Kidney (tissue), 14 donors: Measurements from ENCODE around the gene XIST. TPM values are rescaled to one million over a fixed set of nuclear protein-coding genes. Genes with fewer than 3 reads are reported as not detected.
A peak's percentile ranks its signal among the peaks of the same experiment; 100 is the strongest.

Experiments used
- DNase-seq, 5 donors: peaks; one replicate each; pipeline ENCODE4 v3.0.0-alpha.2; 2013 to 2020
- FAIRE-seq: peaks from 2 replicates; lab custom pipeline; 2012; peaks lifted over from hg19 to GRCh38; lab: Jason Lieb, UNC
- H3K27ac ChIP-seq, 2 donors: one replicate each; pipeline ENCODE4 v1.7.0; 2013; ENCODE audit warnings: low read depth in 2 of 2, low read length in 2 of 2, inconsistent platforms in 1 of 2
- H3K27me3 ChIP-seq: one replicate; pipeline ENCODE4 v1.7.1; 2013; ENCODE audit warnings: low read length, inconsistent platforms; ENCODE audit not compliant: control insufficient read depth, insufficient read depth
- H3K36me3 ChIP-seq, 3 donors: one replicate each; pipeline versions ENCODE4 v1.7.0 to v1.7.1; 2013; ENCODE audit warnings: low read length in 3 of 3, control low read depth in 1 of 3, inconsistent platforms in 1 of 3; ENCODE audit not compliant: insufficient read depth in 3 of 3, control insufficient read depth in 2 of 3
- H3K4me1 ChIP-seq, 3 donors: one replicate each; pipeline versions ENCODE4 v1.7.0 to v1.7.1; 2013; ENCODE audit warnings: low read length in 3 of 3, inconsistent platforms in 1 of 3, low read depth in 1 of 3; ENCODE audit not compliant: control insufficient read depth in 2 of 3, insufficient read depth in 2 of 3
- H3K4me3 ChIP-seq, 3 donors: one replicate each; pipeline versions ENCODE4 v1.7.0 to v1.8.1; 2013; ENCODE audit warnings: low read length in 3 of 3, control low read depth in 1 of 3, inconsistent platforms in 1 of 3
- H3K9ac ChIP-seq, 3 donors: one replicate each; pipeline versions ENCODE4 v1.7.0 to v1.7.1; 2013; ENCODE audit warnings: low read length in 3 of 3, control low read depth in 1 of 3, inconsistent platforms in 1 of 3
- H3K9me3 ChIP-seq, 3 donors: one replicate each; pipeline versions ENCODE4 v1.7.0 to v1.7.1; 2013; ENCODE audit warnings: low read length in 3 of 3, control low read depth in 1 of 3, inconsistent platforms in 1 of 3; ENCODE audit not compliant: control insufficient read depth in 2 of 3, insufficient read depth in 1 of 3
- CTCF ChIP-seq: IDR thresholded peaks from 3 replicates; pipeline ENCODE4 v1.5.1; 2012; ENCODE audit warnings: mild to moderate bottlenecking, moderate library complexity, borderline replicate concordance; ENCODE audit not compliant: insufficient read depth; ENCODE audit errors: extremely low read depth
- intact Hi-C: fragments of 100-400 bp; cut with DNase I; formaldehyde crosslinking; loops from one replicate; pipeline ENCODE4 v1.11.1; 2022
- polyA plus RNA-seq: library from polyadenylated mRNA; stranded (reverse); fragments of 350-450 nt; fragmentation: Illumina TruSeq; extraction: RNeasy Lipid Tissue Mini Kit (QIAGEN cat#74804); gene quantifications from one replicate; pipeline ENCODE4 v1.2.3, GENCODE V29; 2014; ENCODE audit warnings: low read depth, low replicate concordance; ENCODE audit not compliant: insufficient read depth
- total RNA-seq: library from RNA; stranded (reverse); fragmentation: NEBNext Ultra II Directional; extraction: Animal tissue kit (Norgen Biotek cat#: 25700); gene quantifications from one replicate; pipeline ENCODE4 v1.2.1, GENCODE V29; 2021
- donor health status: control.
- donor health status: control.
- donor health status: control.
- donor health status: control.
- donor health status: control.
- donor health status: DM: yes; HTN: yes; CAD: no.
- donor health status: Normal renal cell carcinoma (clear cell type).

XIST gene
- total and polyA plus RNA-seq, 2 donors from 2014 or later = 343 TPM; not detected in 1

GRCh38 chrX:73863852-73864251, 11.3 kb upstream of the XIST start:
- FAIRE-seq (no peak), DNase-seq (no peak)
- intact Hi-C loops = no loop called here
- Histone ChIP-seq H3K4me1 (no peaks in the 10 kb centered on the region), H3K9ac (no peak overlapping the region), H3K27ac (no peak overlapping the region), H3K27me3 (no peaks in the 10 kb centered on the region), H3K36me3 (no peaks in the 10 kb centered on the region), H3K9me3 (no peaks in the 10 kb centered on the region), H3K4me3 (no peak overlapping the region)
- no peak for TF ChIP-seq CTCF

DNA sequence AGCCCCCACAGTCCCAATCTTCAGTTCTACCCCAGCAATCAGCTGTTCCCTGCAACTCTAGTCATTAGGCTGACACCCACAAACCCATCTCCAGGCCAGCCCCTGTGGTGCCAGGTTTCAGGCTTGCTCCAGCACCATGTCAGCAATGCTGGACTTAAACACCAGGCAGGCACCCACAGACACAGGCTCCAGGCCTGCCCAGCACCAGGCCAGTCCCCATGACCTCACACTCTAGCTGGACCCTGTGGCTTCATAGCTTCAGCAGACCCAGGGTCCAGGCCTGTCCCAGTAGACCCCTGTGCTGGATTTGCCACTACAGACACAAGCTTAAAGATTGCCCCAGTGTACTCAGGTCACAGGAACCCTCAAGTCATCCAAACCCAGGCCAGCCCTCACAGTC, 10.8 kb upstream of the XIST start:
- DNase-seq = no peak
- no peaks in the 10 kb centered on the region for H3K9me3 ChIP-seq
- no peak for TF ChIP-seq CTCF
- no peak overlapping the region for H3K27ac ChIP-seq
- no peak overlapping the region for H3K9ac ChIP-seq
- no peaks in the 10 kb centered on the region for H3K4me1 ChIP-seq
- H3K4me3 ChIP-seq = no peak overlapping the region
- FAIRE-seq = no peak
- no peaks in the 10 kb centered on the region for H3K36me3 ChIP-seq
- no peaks in the 10 kb centered on the region for H3K27me3 ChIP-seq
- intact Hi-C loops = no loop called here

DNA sequence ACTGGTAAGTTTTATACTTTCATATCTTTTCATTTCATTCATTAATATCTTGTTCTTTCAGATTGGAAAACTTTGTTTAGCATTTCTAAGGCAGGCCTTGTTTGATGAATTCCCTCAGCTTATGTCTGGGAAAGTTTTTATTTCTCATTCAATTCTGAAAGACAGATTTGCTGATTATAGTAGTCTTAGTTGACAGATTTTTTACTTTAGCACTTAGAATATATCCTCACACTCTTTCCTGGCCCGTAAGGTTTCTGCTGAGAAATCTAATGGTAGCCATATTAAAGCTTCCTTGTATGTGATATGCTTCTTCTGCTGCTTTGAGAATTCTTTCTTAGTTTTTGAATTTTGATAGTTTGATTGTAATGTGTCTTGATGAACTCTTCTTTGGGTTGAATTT, 7.1 kb upstream of the XIST start:
- no peaks in the 10 kb centered on the region for H3K27me3 ChIP-seq
- intact Hi-C loops = no loop called here
- H3K4me3 ChIP-seq = no peak overlapping the region
- H3K36me3 ChIP-seq = no peaks in the 10 kb centered on the region
- no peak overlapping the region for H3K27ac ChIP-seq
- no peaks in the 10 kb centered on the region for H3K4me1 ChIP-seq
- no peak for TF ChIP-seq CTCF
- DNase-seq (no peak), FAIRE-seq (no peak)
- H3K9ac ChIP-seq = no peak overlapping the region
- H3K9me3 ChIP-seq = no peaks in the 10 kb centered on the region

GRCh38 chrX:73855546-73855945, 3.0 kb upstream of the XIST start:
- no peaks in the 10 kb centered on the region for H3K4me1 ChIP-seq
- peak; percentile 78 for TF ChIP-seq CTCF
- H3K9me3 ChIP-seq = no peaks in the 10 kb centered on the region
- DNase-seq (peak in 4 of 5 donors; percentile 54 to 86 (median 74)), FAIRE-seq (peak; percentile 98)
- no peak overlapping the region for H3K9ac ChIP-seq
- no peak overlapping the region for H3K27ac ChIP-seq
- H3K4me3 ChIP-seq = no peak overlapping the region
- intact Hi-C loops = no loop called here
- no peaks in the 10 kb centered on the region for H3K36me3 ChIP-seq
- no peaks in the 10 kb centered on the region for H3K27me3 ChIP-seq
